Left ventricle myocardium inferior (tissue), 1 donor: ENCODE data around the gene CPNE4. TPM values are rescaled to one million over a fixed set of nuclear protein-coding genes. Genes with fewer than 3 reads are reported as not detected.

ENCODE experiments used
- DNase-seq: peaks from one replicate; pipeline ENCODE4 v3.0.0-alpha.2; 2020
- H3K27ac ChIP-seq: fragments of 200-600 bp; replicated peaks from 2 replicates; pipeline ENCODE4 v1.8.0; 2021
- H3K27me3 ChIP-seq: fragments of 200-600 bp; 2 replicates; pipeline ENCODE4 v1.8.0; 2021; ENCODE audit warnings: low read depth
- H3K36me3 ChIP-seq: fragments of 200-600 bp; 2 replicates; pipeline ENCODE4 v1.8.0; 2021
- H3K4me1 ChIP-seq: fragments of 200-600 bp; 2 replicates; pipeline ENCODE4 v1.8.0; 2021
- H3K4me3 ChIP-seq: fragments of 200-600 bp; 2 replicates; pipeline ENCODE4 v1.8.0; 2021; ENCODE audit warnings: mild to moderate bottlenecking, moderate library complexity
- H3K9me3 ChIP-seq: fragments of 200-600 bp; replicated peaks from 2 replicates; pipeline ENCODE4 v1.8.0; 2021
- intact Hi-C: fragments of 100-400 bp; cut with micrococcal nuclease; formaldehyde crosslinking; loops from one replicate; pipeline ENCODE4 v1.11.0; 2022
- total RNA-seq: library from RNA; stranded (reverse); fragmentation: NEBNext Ultra II Directional; extraction: Animal tissue kit (Norgen Biotek cat#: 25700); gene quantifications from one replicate; pipeline ENCODE4 v1.2.1, GENCODE V29; 2021
- TF ChIP-seq, protein P1 (sequence below): fragments of 200-600 bp; IDR thresholded peaks from 2 replicates; pipeline ENCODE4 v1.8.0; 2021; ENCODE audit warnings: antibody characterized with exemption, mild to moderate bottlenecking, borderline replicate concordance
- donor health status: DM: no; HTN: yes; CAD: no; lungs with severe emphysema.

The CPNE4 gene
- total RNA-seq, 1 donor from 2014 or later, result 17.9 TPM

DNA sequence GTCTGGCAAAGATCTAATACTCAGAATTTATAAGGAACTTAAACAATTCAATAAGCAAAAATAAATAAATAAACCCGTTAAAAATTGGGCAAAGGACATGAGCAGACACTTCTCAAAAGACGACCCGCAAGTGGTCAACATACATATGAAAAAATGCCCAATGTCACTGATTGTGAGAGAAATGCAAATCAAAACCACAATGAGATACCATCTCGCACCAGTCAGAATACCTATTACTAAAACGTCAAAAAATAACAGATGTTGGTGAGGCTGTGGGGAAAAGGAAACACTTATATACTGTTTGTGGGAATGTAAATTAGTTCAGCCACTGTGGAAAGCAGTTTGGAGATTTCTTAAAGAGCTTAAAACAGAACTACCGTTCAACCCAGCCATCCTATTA lies 344.0 kb downstream of the CPNE4 start:
- DNase-seq, result no peak
- H3K9me3 ChIP-seq, result no peaks in the 10 kb centered on the region
- H3K27me3 ChIP-seq, result no peaks in the 10 kb centered on the region
- intact Hi-C loops, result no loop called here
- no peaks in the 10 kb centered on the region for H3K36me3 ChIP-seq
- TF ChIP-seq, protein P1, sequence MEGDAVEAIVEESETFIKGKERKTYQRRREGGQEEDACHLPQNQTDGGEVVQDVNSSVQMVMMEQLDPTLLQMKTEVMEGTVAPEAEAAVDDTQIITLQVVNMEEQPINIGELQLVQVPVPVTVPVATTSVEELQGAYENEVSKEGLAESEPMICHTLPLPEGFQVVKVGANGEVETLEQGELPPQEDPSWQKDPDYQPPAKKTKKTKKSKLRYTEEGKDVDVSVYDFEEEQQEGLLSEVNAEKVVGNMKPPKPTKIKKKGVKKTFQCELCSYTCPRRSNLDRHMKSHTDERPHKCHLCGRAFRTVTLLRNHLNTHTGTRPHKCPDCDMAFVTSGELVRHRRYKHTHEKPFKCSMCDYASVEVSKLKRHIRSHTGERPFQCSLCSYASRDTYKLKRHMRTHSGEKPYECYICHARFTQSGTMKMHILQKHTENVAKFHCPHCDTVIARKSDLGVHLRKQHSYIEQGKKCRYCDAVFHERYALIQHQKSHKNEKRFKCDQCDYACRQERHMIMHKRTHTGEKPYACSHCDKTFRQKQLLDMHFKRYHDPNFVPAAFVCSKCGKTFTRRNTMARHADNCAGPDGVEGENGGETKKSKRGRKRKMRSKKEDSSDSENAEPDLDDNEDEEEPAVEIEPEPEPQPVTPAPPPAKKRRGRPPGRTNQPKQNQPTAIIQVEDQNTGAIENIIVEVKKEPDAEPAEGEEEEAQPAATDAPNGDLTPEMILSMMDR, result no peak
- H3K4me1 ChIP-seq, result no peaks in the 10 kb centered on the region
- no peak overlapping the region for H3K27ac ChIP-seq
- no peak overlapping the region for H3K4me3 ChIP-seq

DNA sequence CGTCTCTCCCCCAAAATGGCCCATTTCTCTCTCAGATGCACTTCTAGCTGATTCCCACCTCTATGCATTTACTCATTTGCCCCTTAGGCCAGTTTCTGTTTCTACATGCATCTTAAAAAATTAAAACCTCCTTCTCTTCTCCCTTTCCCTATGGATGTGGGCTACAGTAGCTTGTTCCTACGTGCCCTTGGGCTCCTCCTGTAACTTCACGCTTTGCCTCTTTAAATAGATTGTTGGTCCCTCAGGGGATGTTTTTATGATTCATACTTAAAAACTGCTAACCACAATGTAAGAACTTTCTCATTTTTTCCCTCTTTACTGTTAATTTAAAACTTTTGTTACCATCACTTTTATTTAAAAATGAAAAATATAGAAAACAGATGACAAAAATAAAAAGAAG lies 346.4 kb downstream of the CPNE4 start:
- Histone ChIP-seq H3K4me1 (no peaks in the 10 kb centered on the region), H3K27me3 (no peaks in the 10 kb centered on the region), H3K9me3 (no peaks in the 10 kb centered on the region), H3K36me3 (no peaks in the 10 kb centered on the region), H3K4me3 (no peak overlapping the region), H3K27ac (no peak overlapping the region)
- no peak for DNase-seq
- intact Hi-C loops, result no loop called here
- TF ChIP-seq, protein P1, result no peak

DNA sequence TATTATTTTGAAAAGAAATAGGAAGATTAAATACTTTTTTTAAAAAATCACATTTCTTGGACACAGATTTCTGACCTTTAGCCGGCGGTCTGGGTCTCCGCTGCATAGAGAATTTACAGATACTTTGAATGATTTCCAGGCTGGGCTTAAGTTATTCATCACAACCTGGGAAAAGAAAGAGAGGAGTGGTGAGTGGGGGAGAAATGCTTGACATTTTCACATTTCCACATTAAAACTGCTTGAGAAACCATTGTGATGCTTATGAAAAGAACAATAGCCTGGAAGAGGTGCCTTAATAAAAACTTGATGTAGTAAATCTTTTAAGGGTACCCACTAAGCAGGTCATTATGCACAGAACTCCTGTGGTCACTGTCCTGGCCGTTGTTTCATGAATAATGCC lies 365.2 kb downstream of the CPNE4 start:
- Histone ChIP-seq H3K4me3 (no peak overlapping the region), H3K27ac (no peak overlapping the region), H3K4me1 (no peaks in the 10 kb centered on the region), H3K9me3 (no peaks in the 10 kb centered on the region), H3K27me3 (no peaks in the 10 kb centered on the region), H3K36me3 (no peaks in the 10 kb centered on the region)
- TF ChIP-seq, protein P1, result no peak
- no peak for DNase-seq
- intact Hi-C loops, result no loop called here

DNA sequence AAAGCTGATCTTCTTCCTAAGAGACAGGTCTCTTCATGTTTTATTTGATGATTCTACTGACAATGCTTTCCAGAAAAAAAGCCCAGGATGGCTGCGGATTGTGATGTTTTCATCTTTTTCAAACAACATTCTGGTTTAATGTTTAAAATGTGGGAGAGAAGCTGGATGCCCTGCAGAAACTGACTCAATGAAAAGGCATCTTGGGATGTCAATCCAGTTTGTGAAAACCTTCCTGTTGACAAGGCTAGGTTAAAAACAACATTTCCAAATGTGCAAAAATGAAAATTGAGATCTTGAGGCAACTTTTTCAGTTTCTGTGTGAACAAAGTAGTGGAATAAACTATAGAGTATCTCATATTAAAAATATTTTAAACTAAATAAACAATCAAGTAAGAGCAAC lies 376.0 kb downstream of the CPNE4 start:
- Histone ChIP-seq H3K27ac (no peak overlapping the region), H3K27me3 (no peaks in the 10 kb centered on the region), H3K36me3 (no peaks in the 10 kb centered on the region), H3K4me1 (no peaks in the 10 kb centered on the region), H3K9me3 (peaks cover 4% of the 10 kb centered on the region), H3K4me3 (no peak overlapping the region)
- intact Hi-C loops, result no loop called here
- no peak for DNase-seq
- TF ChIP-seq, protein P1, result no peak

DNA sequence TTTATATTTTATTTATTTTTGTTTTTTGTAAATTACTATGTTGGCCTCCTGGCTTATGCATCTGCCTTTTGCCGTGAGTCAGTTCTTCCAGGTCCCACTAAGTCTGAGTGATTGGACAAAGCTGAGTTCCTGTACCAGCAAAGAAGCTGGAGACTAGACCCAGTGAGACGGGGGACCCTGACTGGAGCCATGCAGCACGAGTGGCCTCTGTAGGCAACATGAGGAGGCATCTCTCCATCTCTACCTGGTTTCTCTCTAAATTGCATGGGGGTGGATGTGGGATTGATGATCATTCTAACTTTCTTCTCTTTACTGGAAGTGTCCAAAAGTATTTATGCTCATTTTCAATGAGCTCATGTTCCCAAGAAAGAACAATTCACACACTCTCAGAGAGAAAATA lies 376.7 kb downstream of the CPNE4 start:
- Histone ChIP-seq H3K4me1 (no peaks in the 10 kb centered on the region), H3K27me3 (no peaks in the 10 kb centered on the region), H3K9me3 (peaks cover 4% of the 10 kb centered on the region), H3K27ac (no peak overlapping the region), H3K36me3 (no peaks in the 10 kb centered on the region), H3K4me3 (no peak overlapping the region)
- no peak for DNase-seq
- TF ChIP-seq, protein P1, result no peak
- intact Hi-C loops, result no loop called here
